BLaER1 treated with 17β-estradiol and CSF1 and Interleukin-3, amounts not matched to agents 10 nM and 100 nM (cell line): ENCODE measurements around the gene NQO2.
A peak's percentile ranks its signal among the peaks of the same experiment; 100 is the strongest.

Experiments used
- H3K27ac ChIP-seq, 11 experiments: shearing (Covaris generic); formaldehyde crosslinking; 2 replicates each; pipeline ENCODE4 v1.8.1; 2022
- H3K27me3 ChIP-seq, 11 experiments: shearing (Covaris generic); formaldehyde crosslinking; 2 replicates each; pipeline ENCODE4 v1.8.1; 2022
- H3K36me3 ChIP-seq, 11 experiments: shearing (Covaris generic); formaldehyde crosslinking; 2 replicates each; pipeline ENCODE4 v1.8.1; 2022
- H3K4me1 ChIP-seq, 10 experiments: shearing (Covaris generic); formaldehyde crosslinking; 2 replicates each; pipeline ENCODE4 v1.8.1; 2022
- H3K4me2 ChIP-seq, 11 experiments: shearing (Covaris generic); formaldehyde crosslinking; 2 replicates each; pipeline ENCODE4 v1.8.1; 2022
- H3K4me3 ChIP-seq, 10 experiments: shearing (Covaris generic); formaldehyde crosslinking; 2 replicates each; pipeline ENCODE4 v1.8.1; 2022
- H3K9ac ChIP-seq, 11 experiments: shearing (Covaris generic); formaldehyde crosslinking; 2 replicates each; pipeline ENCODE4 v1.8.1; 2022
- H3K9me3 ChIP-seq, 11 experiments: shearing (Covaris generic); formaldehyde crosslinking; replicated peaks in 1 of 11; 2 replicates each; pipeline ENCODE4 v1.8.1; 2022
- H4K20me1 ChIP-seq, 11 experiments: shearing (Covaris generic); formaldehyde crosslinking; 2 replicates each; pipeline ENCODE4 v1.8.1; 2022
- Cebpa-rat ChIP-seq, 11 experiments: shearing (Covaris generic); IDR thresholded peaks; 2 replicates each; pipeline ENCODE4 v1.8.1; 2022

NQO2 gene

DNA sequence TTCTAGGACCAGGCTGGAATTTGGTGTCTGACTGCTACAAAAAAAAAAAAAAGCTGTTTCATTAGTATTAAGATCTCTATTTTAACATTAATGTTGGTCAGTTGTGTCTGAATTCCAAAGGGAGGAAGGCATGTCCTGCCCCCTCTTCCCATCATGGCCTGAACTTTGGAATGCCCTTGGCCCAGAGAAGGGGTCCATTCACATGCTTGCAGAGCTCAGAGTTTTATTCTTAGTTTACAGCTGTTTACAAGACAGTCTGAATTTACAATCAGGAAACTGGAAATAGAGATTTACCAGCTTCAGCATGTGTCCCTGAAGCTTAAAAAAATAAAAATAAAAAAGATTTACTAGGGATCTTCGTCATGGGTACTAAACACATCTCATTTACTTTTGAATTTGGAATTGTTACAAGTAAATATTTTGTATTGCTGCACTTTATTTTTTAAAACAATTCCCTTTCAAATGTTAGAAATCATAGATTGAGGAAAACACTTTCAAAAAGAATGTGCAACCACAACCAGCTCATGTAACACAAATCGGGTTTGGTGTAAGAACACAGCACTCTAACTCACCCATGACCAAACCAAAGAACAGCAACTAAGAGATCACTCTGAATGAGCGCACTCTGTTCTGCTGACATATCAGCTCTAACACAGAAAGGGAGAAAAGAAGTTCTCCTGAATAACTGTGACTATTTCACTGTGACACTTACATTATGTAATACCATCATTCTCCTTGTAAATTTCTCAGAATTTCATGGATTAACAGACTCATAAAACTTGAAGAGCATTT, 21.7 kb upstream of the NQO2 start:
- Histone ChIP-seq H3K4me3 (no peak overlapping the region), H3K27me3 (peaks cover 39 to 58% (median 50%) of the 10 kb centered on the region in 11 experiments), H3K4me2 (peak overlapping the region in 2 of 11 experiments; percentile 12 to 31; a peak in 2 of 22 replicates), H3K9ac (no peak overlapping the region), H3K4me1 (peaks cover 6 to 58% (median 28%) of the 10 kb centered on the region in 10 experiments; a peak in 19 of 20 replicates), H3K27ac (no peak overlapping the region), H3K9me3 (peaks cover 0 to 19% (median 7%) of the 10 kb centered on the region in 11 experiments; a peak in 19 of 22 replicates), H4K20me1 (no peaks in the 10 kb centered on the region), H3K36me3 (no peaks in the 10 kb centered on the region)
- TF ChIP-seq Cebpa-rat (IDR thresholded peaks at IDR 0.05): no peak

DNA sequence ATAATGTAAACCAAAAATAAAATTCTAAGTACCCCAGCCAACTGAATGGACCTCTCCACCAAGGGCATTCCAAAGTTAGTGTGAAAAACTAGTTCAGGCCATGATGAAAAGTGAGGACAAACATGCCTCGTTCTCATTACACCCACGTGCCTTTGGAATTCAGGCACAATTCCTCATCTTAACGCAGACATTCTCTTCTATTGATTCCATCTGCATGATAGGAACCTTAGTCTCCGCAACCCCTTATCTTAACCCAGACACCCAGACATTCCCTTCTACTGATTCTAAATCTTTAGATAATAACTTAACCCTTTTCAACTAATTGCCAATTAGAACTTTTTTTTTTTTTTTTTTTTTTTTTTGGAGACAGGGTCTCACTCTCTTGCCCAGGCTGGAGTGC, 20.8 kb upstream of the NQO2 start:
- Histone ChIP-seq H4K20me1 (no peaks in the 10 kb centered on the region), H3K27ac (no peak overlapping the region), H3K4me3 (no peak overlapping the region), H3K27me3 (peaks cover 30 to 49% (median 40%) of the 10 kb centered on the region in 11 experiments), H3K9ac (no peak overlapping the region), H3K36me3 (no peaks in the 10 kb centered on the region), H3K4me2 (peak overlapping the region in 1 of 11 experiments; percentile 31; a peak in 1 of 22 replicates), H3K9me3 (peaks cover 0 to 10% (median 0%) of the 10 kb centered on the region in 11 experiments; a peak in 4 of 22 replicates), H3K4me1 (peaks cover 6 to 67% (median 24%) of the 10 kb centered on the region in 10 experiments; a peak in 19 of 20 replicates)
- no peak for TF ChIP-seq Cebpa-rat (IDR thresholded peaks at IDR 0.05)

DNA sequence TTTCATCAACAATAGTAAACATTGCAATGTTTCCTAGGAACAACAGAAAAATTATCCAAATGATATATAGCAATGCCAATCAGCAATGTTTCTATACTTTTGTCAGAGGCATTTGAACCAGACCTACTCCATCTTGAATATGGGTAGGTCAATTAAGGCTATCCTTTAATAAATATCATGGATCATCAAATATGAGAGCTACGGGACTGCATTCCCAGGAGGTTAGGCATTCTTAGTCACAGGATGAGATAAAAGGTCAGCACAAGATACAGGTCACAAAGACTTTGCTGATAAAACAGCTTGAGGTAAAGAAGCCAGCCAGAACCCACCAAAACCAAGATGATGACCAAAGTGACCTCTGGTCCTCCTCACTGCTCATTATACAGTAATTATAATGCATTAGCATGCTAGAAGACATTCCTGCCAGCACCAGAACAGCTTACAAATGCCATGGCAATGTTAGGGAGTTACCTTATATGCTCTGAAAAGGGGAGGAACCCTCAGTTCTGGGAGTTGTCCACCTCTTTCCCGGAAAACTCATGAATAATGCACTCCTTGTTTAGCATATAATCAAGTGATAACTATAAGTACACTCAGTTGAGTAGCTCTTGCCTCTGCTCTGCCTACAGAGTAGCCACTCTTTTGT, 19.8 kb upstream of the NQO2 start:
- Histone ChIP-seq H3K4me1 (peaks cover 6 to 67% (median 24%) of the 10 kb centered on the region in 10 experiments; a peak in 19 of 20 replicates), H3K4me2 (peak overlapping the region in 4 of 11 experiments; percentile 72 to 87 (median 84); a peak in 6 of 22 replicates), H4K20me1 (no peaks in the 10 kb centered on the region), H3K9me3 (peaks cover 0 to under 1% (median 0%) of the 10 kb centered on the region in 11 experiments; a peak in 2 of 22 replicates), H3K27ac (0 out of 22 replicates have a peak overlapping the region, but pooled peaks of 1 of the 11 experiments have one; percentile 77), H3K9ac (no peak overlapping the region), H3K4me3 (no peak overlapping the region), H3K36me3 (no peaks in the 10 kb centered on the region), H3K27me3 (peaks cover 20 to 39% (median 30%) of the 10 kb centered on the region in 11 experiments)
- TF ChIP-seq Cebpa-rat (IDR thresholded peaks at IDR 0.05): no peak

GRCh38 chr6:2980465-2980855, 19.2 kb upstream of the NQO2 start:
- Histone ChIP-seq H3K27ac (peak overlapping the region in 2 of 11 experiments; percentile 65 to 77; a peak in 2 of 22 replicates), H3K4me3 (no peak overlapping the region), H3K9ac (no peak overlapping the region), H3K4me1 (peaks cover 6 to 67% (median 24%) of the 10 kb centered on the region in 10 experiments; a peak in 19 of 20 replicates), H3K9me3 (no peaks in the 10 kb centered on the region), H4K20me1 (no peaks in the 10 kb centered on the region), H3K27me3 (peaks cover 16 to 34% (median 27%) of the 10 kb centered on the region in 11 experiments; a peak in 21 of 22 replicates), H3K4me2 (peak overlapping the region in 6 of 11 experiments; percentile 38 to 87 (median 78); a peak in 11 of 22 replicates), H3K36me3 (no peaks in the 10 kb centered on the region)
- TF ChIP-seq Cebpa-rat (IDR thresholded peaks at IDR 0.05): no peak

DNA sequence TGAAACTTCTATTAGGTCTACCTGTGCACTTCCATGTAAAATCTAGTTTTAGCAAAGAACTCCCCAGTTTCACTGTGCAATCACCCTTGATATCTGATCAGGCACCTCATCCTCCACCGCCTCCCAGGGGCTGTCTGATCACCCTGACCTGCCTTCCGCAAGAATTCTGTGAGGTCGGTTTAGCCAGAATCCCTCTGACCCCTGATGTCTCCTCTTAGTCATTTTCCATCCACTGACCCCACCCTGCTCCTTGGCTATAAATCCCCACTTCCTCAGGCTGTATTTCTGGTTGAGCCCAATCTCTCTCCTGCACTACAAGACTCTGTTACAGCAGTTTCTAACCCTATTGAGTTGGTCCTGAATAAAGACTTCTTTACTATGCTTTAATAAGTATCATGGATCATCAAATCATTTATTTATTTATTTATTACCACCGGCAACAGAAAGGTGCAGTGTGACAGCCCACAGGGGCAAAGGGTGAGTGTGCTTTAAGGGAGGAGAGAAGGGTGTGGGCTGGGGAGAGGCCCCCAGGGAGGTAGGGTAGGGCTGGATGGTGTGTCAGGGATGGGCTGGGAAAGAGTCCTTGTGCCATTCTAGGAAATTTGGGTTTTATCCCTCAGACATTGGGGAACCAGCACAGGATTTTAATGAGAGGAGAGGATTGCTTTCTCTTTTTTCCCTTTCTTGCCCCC, 17.1 kb upstream of the NQO2 start:
- H3K4me2 ChIP-seq: peak overlapping the region in 9 of 11 experiments; percentile 38 to 87 (median 72); a peak in 16 of 22 replicates
- H3K4me1 ChIP-seq: peaks cover 8 to 63% (median 29%) of the 10 kb centered on the region in 10 experiments
- no peaks in the 10 kb centered on the region for H4K20me1 ChIP-seq
- H3K27ac ChIP-seq: peak overlapping the region in 6 of 11 experiments; percentile 41 to 77 (median 66); a peak in 10 of 22 replicates
- H3K9me3 ChIP-seq: no peaks in the 10 kb centered on the region
- H3K9ac ChIP-seq: peak overlapping the region in 2 of 11 experiments; percentile 66 to 67; a peak in 3 of 22 replicates
- no peak overlapping the region for H3K4me3 ChIP-seq
- H3K27me3 ChIP-seq: peaks cover 0 to 13% (median 7%) of the 10 kb centered on the region in 11 experiments; a peak in 19 of 22 replicates
- TF ChIP-seq Cebpa-rat (IDR thresholded peaks at IDR 0.05): no peak
- H3K36me3 ChIP-seq: no peaks in the 10 kb centered on the region

DNA sequence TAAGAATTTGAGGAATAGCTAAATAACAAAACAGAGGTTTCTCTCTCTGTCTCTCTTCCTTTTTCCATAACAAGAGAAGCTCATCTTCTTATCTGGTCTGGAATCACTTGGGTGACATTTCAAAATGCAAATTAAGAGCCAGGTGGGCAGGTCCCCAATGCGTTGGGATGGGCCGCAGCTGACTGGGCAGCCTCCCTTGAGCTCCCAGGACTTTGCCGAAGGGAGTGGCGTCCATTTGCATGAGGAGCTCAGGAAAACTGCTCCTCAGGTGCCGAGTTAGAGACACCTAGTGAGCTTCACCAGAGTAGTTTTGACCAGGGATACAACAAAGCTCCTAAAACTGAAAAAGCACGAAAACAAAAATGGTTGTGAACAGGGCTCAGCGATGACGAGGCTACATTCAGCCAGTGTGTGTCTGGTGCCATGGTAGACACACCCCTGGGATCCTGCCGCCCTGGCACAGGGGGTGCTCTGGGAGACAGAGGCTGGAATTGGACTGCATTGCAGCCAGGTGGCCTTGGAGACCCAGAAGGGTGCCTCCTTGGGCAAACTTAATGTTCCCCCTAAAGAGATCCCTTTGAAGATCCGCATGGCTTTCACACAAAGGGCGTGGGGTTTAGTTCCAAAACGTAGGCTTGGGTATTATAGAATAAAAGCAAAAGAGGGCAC, 14.8 kb upstream of the NQO2 start:
- no peaks in the 10 kb centered on the region for H3K9me3 ChIP-seq
- no peak overlapping the region for H3K27ac ChIP-seq
- H3K4me3 ChIP-seq: no peak overlapping the region
- no peak overlapping the region for H3K9ac ChIP-seq
- no peaks in the 10 kb centered on the region for H3K36me3 ChIP-seq
- H3K4me1 ChIP-seq: peaks cover 16 to 61% (median 38%) of the 10 kb centered on the region in 10 experiments
- no peak overlapping the region for H3K4me2 ChIP-seq
- no peak for TF ChIP-seq Cebpa-rat (IDR thresholded peaks at IDR 0.05)
- peaks cover 0 to under 1% (median 0%) of the 10 kb centered on the region in 11 experiments; a peak in 4 of 22 replicates for H3K27me3 ChIP-seq
- no peaks in the 10 kb centered on the region for H4K20me1 ChIP-seq

GRCh38 chr6:2986722-2987221, 12.9 kb upstream of the NQO2 start:
- no peak overlapping the region for H3K27ac ChIP-seq
- H3K27me3 ChIP-seq: peaks cover 8 to 20% (median 18%) of the 10 kb centered on the region in 11 experiments
- H4K20me1 ChIP-seq: no peaks in the 10 kb centered on the region
- H3K9ac ChIP-seq: no peak overlapping the region
- no peak for TF ChIP-seq Cebpa-rat (IDR thresholded peaks at IDR 0.05)
- H3K36me3 ChIP-seq: no peaks in the 10 kb centered on the region
- peaks cover 21 to 53% (median 38%) of the 10 kb centered on the region in 10 experiments for H3K4me1 ChIP-seq
- H3K4me3 ChIP-seq: no peak overlapping the region
- peak overlapping the region in 3 of 11 experiments; percentile 92 to 98 (median 96); a peak in 4 of 22 replicates for H3K4me2 ChIP-seq
- H3K9me3 ChIP-seq: no peaks in the 10 kb centered on the region

GRCh38 chr6:2988094-2988425, 11.6 kb upstream of the NQO2 start:
- no peak for TF ChIP-seq Cebpa-rat (IDR thresholded peaks at IDR 0.05)
- Histone ChIP-seq H3K27me3 (peaks cover 8 to 26% (median 19%) of the 10 kb centered on the region in 11 experiments), H3K4me2 (peak overlapping the region; percentile 87 to 98 (median 91)), H4K20me1 (no peaks in the 10 kb centered on the region), H3K36me3 (no peaks in the 10 kb centered on the region), H3K4me3 (peak overlapping the region; percentile 68 to 91 (median 80)), H3K9ac (peak overlapping the region; percentile 77 to 91 (median 84); a peak in 21 of 22 replicates), H3K9me3 (peaks cover 0 to 3% (median 0%) of the 10 kb centered on the region in 11 experiments; a peak in 1 of 22 replicates), H3K27ac (peak overlapping the region; percentile 8 to 95 (median 89); a peak in 21 of 22 replicates), H3K4me1 (peaks cover 21 to 40% (median 28%) of the 10 kb centered on the region in 10 experiments)
